MM.1S (cell line): ENCODE measurements around the gene TNFRSF8.
A peak's percentile ranks its signal among the peaks of the same experiment; 100 is the strongest.

Experiments
- DNase-seq: peaks from one replicate; pipeline ENCODE4 v3.0.0-alpha.2; 2015
- H2AFZ ChIP-seq: fragments of 300-600 bp; sonication (generic); 2 replicates; pipeline ENCODE4 v1.6.0; 2016; ENCODE audit warnings: antibody characterized with exemption, low read length
- H3F3A ChIP-seq: fragments of 300-600 bp; sonication (generic); 2 replicates; pipeline ENCODE4 v1.6.1; 2016; ENCODE audit warnings: mild to moderate bottlenecking, antibody characterized with exemption, low read length, moderate library complexity, mixed read lengths; ENCODE audit not compliant: insufficient read depth
- H3K27ac ChIP-seq: fragments of 300-600 bp; sonication (generic); 2 replicates; pipeline ENCODE4 v1.5.1; 2016; ENCODE audit warnings: mild to moderate bottlenecking, low read length
- H3K27me3 ChIP-seq: fragments of 300-600 bp; sonication (generic); replicated peaks from 2 replicates; pipeline ENCODE4 v1.6.0; 2016; ENCODE audit warnings: low read length; ENCODE audit not compliant: insufficient read depth
- H3K36me3 ChIP-seq: fragments of 300-600 bp; sonication (generic); replicated peaks from 2 replicates; pipeline ENCODE4 v1.6.1; 2016; ENCODE audit warnings: mild to moderate bottlenecking, low read length, mixed read lengths; ENCODE audit not compliant: insufficient read depth
- H3K4me1 ChIP-seq: fragments of 300-600 bp; sonication (generic); 2 replicates; pipeline ENCODE4 v1.6.1; 2016; ENCODE audit warnings: low read length, mixed read lengths
- H3K4me2 ChIP-seq: fragments of 300-600 bp; sonication (generic); 2 replicates; pipeline ENCODE4 v1.6.0; 2016; ENCODE audit warnings: low read depth, low read length
- H3K4me3 ChIP-seq: fragments of 300-600 bp; sonication (generic); 2 replicates; pipeline ENCODE4 v1.5.1; 2016; ENCODE audit warnings: low read length, mixed read lengths
- H3K79me2 ChIP-seq: fragments of 300-600 bp; sonication (generic); 2 replicates; pipeline ENCODE4 v1.6.1; 2016; ENCODE audit warnings: mixed run types, low read length, mixed read lengths
- H3K9ac ChIP-seq: fragments of 300-600 bp; sonication (generic); 2 replicates; pipeline ENCODE4 v1.6.1; 2016; ENCODE audit warnings: low read length, mixed read lengths
- H3K9me2 ChIP-seq: fragments of 300-600 bp; sonication (generic); replicated peaks from 2 replicates; pipeline ENCODE4 v1.6.1; 2016; ENCODE audit warnings: mild to moderate bottlenecking, low read length, mixed read lengths; ENCODE audit not compliant: insufficient read depth
- H3K9me3 ChIP-seq: fragments of 300-600 bp; sonication (generic); replicated peaks from 2 replicates; pipeline ENCODE4 v1.6.1; 2016; ENCODE audit warnings: mild to moderate bottlenecking, low read length, mixed read lengths; ENCODE audit not compliant: insufficient read depth
- H4K20me1 ChIP-seq: fragments of 300-600 bp; sonication (generic); 2 replicates; pipeline ENCODE4 v1.6.1; 2016; ENCODE audit warnings: mild to moderate bottlenecking, low read length, moderate library complexity, mixed read lengths; ENCODE audit not compliant: insufficient read depth
- CTCF ChIP-seq: fragments of 300-600 bp; sonication (generic); IDR thresholded peaks from 2 replicates; pipeline ENCODE4 v1.5.1; 2016; ENCODE audit warnings: antibody characterized with exemption, low read length, mixed read lengths
- EZH2 ChIP-seq: fragments of 300-600 bp; sonication (generic); optimal IDR thresholded peaks from 2 replicates; pipeline ENCODE3; 2017; ENCODE audit warnings: low read depth, mild to moderate bottlenecking, antibody characterized with exemption, low read length, mixed read lengths
- EZH2phosphoT487 ChIP-seq: fragments of 300-600 bp; sonication (generic); IDR thresholded peaks from 2 replicates; pipeline ENCODE4 v1.6.1; 2018; ENCODE audit warnings: antibody characterized with exemption, low read length

TNFRSF8 gene

GRCh38 chr1:12081648-12082396 lies 18.7 kb downstream of the TNFRSF8 start:
- Histone ChIP-seq H3K4me1 (peaks cover 11% of the 10 kb centered on the region; the same call in 1 of the 2 replicates), H3K4me3 (no peak overlapping the region), H2AFZ (peak overlapping the region; percentile 36), H3F3A (0 out of 2 replicates have a peak, but pooled peaks cover 4% of the 10 kb centered on the region), H3K9ac (no peak overlapping the region), H3K4me2 (no peak overlapping the region), H4K20me1 (no peaks in the 10 kb centered on the region), H3K27ac (no peak overlapping the region), H3K36me3 (no peaks in the 10 kb centered on the region), H3K27me3 (peaks cover 5% of the 10 kb centered on the region; the same call in 1 of the 2 replicates), H3K79me2 (no peaks in the 10 kb centered on the region), H3K9me3 (no peaks in the 10 kb centered on the region), H3K9me2 (no peaks in the 10 kb centered on the region)
- TF ChIP-seq EZH2phosphoT487 (no peak), CTCF (no peak), EZH2 (no peak)
- DNase-seq: no peak

GRCh38 chr1:12082988-12083387 lies 19.9 kb downstream of the TNFRSF8 start:
- Histone ChIP-seq H3K9me3 (no peaks in the 10 kb centered on the region), H2AFZ (no peak overlapping the region), H3K9ac (no peak overlapping the region), H3K4me2 (no peak overlapping the region), H3F3A (0 out of 2 replicates have a peak, but pooled peaks cover 4% of the 10 kb centered on the region), H3K9me2 (no peaks in the 10 kb centered on the region), H3K4me1 (peaks cover 11% of the 10 kb centered on the region; the same call in 1 of the 2 replicates), H3K27me3 (no peaks in the 10 kb centered on the region), H4K20me1 (no peaks in the 10 kb centered on the region), H3K4me3 (no peak overlapping the region), H3K36me3 (no peaks in the 10 kb centered on the region), H3K27ac (no peak overlapping the region), H3K79me2 (no peaks in the 10 kb centered on the region)
- TF ChIP-seq EZH2 (no peak), EZH2phosphoT487 (no peak), CTCF (no peak)
- DNase-seq: no peak

- H3K79me2 ChIP-seq: no peaks in the 10 kb centered on the region
- 0 out of 2 replicates have a peak, but pooled peaks cover 3% of the 10 kb centered on the region for H3F3A ChIP-seq
- no peak overlapping the region for H2AFZ ChIP-seq
- H3K4me2 ChIP-seq: no peak overlapping the region
- no peak overlapping the region for H3K9ac ChIP-seq
- no peak for DNase-seq
- H3K9me3 ChIP-seq: no peaks in the 10 kb centered on the region
- H3K36me3 ChIP-seq: no peaks in the 10 kb centered on the region
- H4K20me1 ChIP-seq: no peaks in the 10 kb centered on the region
- H3K27ac ChIP-seq: no peak overlapping the region
- no peak overlapping the region for H3K4me3 ChIP-seq
- no peaks in the 10 kb centered on the region for H3K27me3 ChIP-seq
- peaks cover 8% of the 10 kb centered on the region; the same call in 1 of the 2 replicates for H3K4me1 ChIP-seq
- TF ChIP-seq CTCF (no peak), EZH2 (no peak)
- no peaks in the 10 kb centered on the region for H3K9me2 ChIP-seq
Observed at GRCh38 chr1:12083766-12084165, 20.7 kb downstream of the TNFRSF8 start.
